PFSK-1 (cell line): ENCODE data around the gene PODN. TPM values are rescaled to one million over a fixed set of nuclear protein-coding genes. Genes with fewer than 3 reads are reported as not detected.

Experiments used
- FOXP2 ChIP-seq: optimal IDR thresholded peaks from 2 replicates; pipeline ENCODE3; 2011; ENCODE audit warnings: borderline replicate concordance, control low read depth, inconsistent platforms; ENCODE audit not compliant: insufficient read depth; ENCODE audit errors: extremely low read length, extremely low read depth
- POLR2AphosphoS5 ChIP-seq: IDR thresholded peaks from 2 replicates; pipeline ENCODE4 v1.6.1; 2012; ENCODE audit warnings: low read depth, mild to moderate bottlenecking, control low read depth, low read length, moderate library complexity
- REST ChIP-seq, 2 experiments: IDR thresholded peaks; 2 replicates each; pipeline versions ENCODE4 v1.6.1 to v1.8.0; 2011 to 2012; ENCODE audit warnings: low read depth in 2 of 2, low read length in 2 of 2, control low read depth in 1 of 2, inconsistent platforms in 1 of 2, mild to moderate bottlenecking in 1 of 2, moderate library complexity in 1 of 2; ENCODE audit not compliant: insufficient read depth in 1 of 2
- SIN3A ChIP-seq: IDR thresholded peaks from 2 replicates; pipeline ENCODE4 v1.6.1; 2012; ENCODE audit warnings: mild to moderate bottlenecking, low read length, moderate library complexity, borderline replicate concordance; ENCODE audit not compliant: insufficient read depth
- TAF1 ChIP-seq: IDR thresholded peaks from 2 replicates; pipeline ENCODE4 v1.6.1; 2012; ENCODE audit warnings: low read length, control low read depth, borderline replicate concordance; ENCODE audit not compliant: insufficient read depth
- polyA plus RNA-seq: library from polyadenylated mRNA; unstranded; fragments of >200 nt; gene quantifications from one replicate; pipeline ENCODE4 v1.2.1, GENCODE V29; 2012; ENCODE audit warnings: low read depth, missing spikeins; ENCODE audit not compliant: insufficient read length

The PODN gene
- polyA plus RNA-seq: not detected

- no peak for TF ChIP-seq REST (IDR thresholded peaks at IDR 0.05; ENCODE audit: insufficient read depth in 1 of 2, low read depth in 2 of 2, low read length in 2 of 2)
- TF ChIP-seq POLR2AphosphoS5: no peak
- TF ChIP-seq TAF1: no peak
- TF ChIP-seq FOXP2: no peak
- TF ChIP-seq SIN3A: no peak
Observed at GRCh38 chr1:53061859-53062707, at the start of gene PODN. PODN (plus strand) TSS chr1:53062213; CDS start chr1:53069856, 7,643 bp downstream.

GRCh38 chr1:53014791-53015507 is 47.1 kb upstream of the PODN start:
- TF ChIP-seq SIN3A: peak; percentile 89; the same call in 1 of the 2 replicates
- TF ChIP-seq TAF1: no peak
- no peak for TF ChIP-seq FOXP2
- no peak; the same call in 1 of the 2 replicates for TF ChIP-seq POLR2AphosphoS5
- TF ChIP-seq REST (IDR thresholded peaks at IDR 0.05; ENCODE audit: insufficient read depth in 1 of 2, low read depth in 2 of 2, low read length in 2 of 2): no peak

- TF ChIP-seq POLR2AphosphoS5 (no peak), REST (IDR thresholded peaks at IDR 0.05; ENCODE audit: insufficient read depth in 1 of 2, low read depth in 2 of 2, low read length in 2 of 2) (no peak), TAF1 (no peak), SIN3A (no peak), FOXP2 (no peak)
Observed at GRCh38 chr1:53015508-53015860, 46.5 kb upstream of the PODN start.

- TF ChIP-seq FOXP2 (no peak), POLR2AphosphoS5 (no peak), REST (IDR thresholded peaks at IDR 0.05; ENCODE audit: insufficient read depth in 1 of 2, low read depth in 2 of 2, low read length in 2 of 2) (no peak), SIN3A (no peak), TAF1 (no peak)
Observed at GRCh38 chr1:53016705-53017104, 45.3 kb upstream of the PODN start.
